ENCODE results near the gene AGPAT2.

Gene AGPAT2

DNA sequence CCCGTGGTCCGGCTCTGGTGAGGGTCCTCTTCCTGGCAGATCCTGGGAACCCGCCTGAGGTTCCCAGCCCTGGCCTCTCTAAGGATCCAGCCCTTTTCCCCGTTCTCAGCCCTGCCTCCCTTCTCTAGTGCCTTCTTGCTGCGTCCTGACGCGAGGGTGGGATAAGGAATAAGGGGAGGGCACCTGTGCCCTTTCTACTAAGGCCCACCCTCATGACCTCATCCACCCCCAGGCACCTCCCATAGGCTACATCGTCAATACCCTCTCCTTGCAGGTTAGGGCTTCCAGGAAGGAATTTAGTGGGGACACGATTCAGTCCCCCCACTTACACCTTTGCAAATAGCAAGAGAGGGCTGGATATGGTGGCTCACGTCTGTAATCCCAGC is 14.4 kb upstream of the AGPAT2 start (continued):
- TF ChIP-seq, protein P1, sequence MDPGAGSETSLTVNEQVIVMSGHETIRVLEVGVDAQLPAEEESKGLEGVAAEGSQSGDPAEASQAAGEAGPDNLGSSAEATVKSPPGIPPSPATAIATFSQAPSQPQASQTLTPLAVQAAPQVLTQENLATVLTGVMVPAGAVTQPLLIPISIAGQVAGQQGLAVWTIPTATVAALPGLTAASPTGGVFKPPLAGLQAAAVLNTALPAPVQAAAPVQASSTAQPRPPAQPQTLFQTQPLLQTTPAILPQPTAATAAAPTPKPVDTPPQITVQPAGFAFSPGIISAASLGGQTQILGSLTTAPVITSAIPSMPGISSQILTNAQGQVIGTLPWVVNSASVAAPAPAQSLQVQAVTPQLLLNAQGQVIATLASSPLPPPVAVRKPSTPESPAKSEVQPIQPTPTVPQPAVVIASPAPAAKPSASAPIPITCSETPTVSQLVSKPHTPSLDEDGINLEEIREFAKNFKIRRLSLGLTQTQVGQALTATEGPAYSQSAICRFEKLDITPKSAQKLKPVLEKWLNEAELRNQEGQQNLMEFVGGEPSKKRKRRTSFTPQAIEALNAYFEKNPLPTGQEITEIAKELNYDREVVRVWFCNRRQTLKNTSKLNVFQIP (CRISPR knock-in tag; IDR thresholded peaks at IDR 0.05; ENCODE audit: borderline replicate concordance, low read depth): no peak
- TF ChIP-seq ARNTL (CRISPR knock-in tag; IDR thresholded peaks at IDR 0.05; ENCODE audit: borderline replicate concordance, low read depth) (no peak), GLIS3 (CRISPR knock-in tag; IDR thresholded peaks at IDR 0.05) (no peak), SNAI2 (CRISPR knock-in tag; IDR thresholded peaks at IDR 0.05) (no peak), TOX (CRISPR knock-in tag; IDR thresholded peaks at IDR 0.05; ENCODE audit: borderline replicate concordance) (no peak), ZNF565 (CRISPR knock-in tag; conservative IDR thresholded peaks at IDR 0.05; ENCODE audit: low read depth) (no peak), BACH2 (CRISPR knock-in tag; IDR thresholded peaks at IDR 0.05; ENCODE audit: borderline replicate concordance) (no peak), ZFP30 (CRISPR knock-in tag; IDR thresholded peaks at IDR 0.05) (no peak), TCF4 (CRISPR knock-in tag; IDR thresholded peaks at IDR 0.05; ENCODE audit: borderline replicate concordance) (no peak)
- TF ChIP-seq, protein P2, sequence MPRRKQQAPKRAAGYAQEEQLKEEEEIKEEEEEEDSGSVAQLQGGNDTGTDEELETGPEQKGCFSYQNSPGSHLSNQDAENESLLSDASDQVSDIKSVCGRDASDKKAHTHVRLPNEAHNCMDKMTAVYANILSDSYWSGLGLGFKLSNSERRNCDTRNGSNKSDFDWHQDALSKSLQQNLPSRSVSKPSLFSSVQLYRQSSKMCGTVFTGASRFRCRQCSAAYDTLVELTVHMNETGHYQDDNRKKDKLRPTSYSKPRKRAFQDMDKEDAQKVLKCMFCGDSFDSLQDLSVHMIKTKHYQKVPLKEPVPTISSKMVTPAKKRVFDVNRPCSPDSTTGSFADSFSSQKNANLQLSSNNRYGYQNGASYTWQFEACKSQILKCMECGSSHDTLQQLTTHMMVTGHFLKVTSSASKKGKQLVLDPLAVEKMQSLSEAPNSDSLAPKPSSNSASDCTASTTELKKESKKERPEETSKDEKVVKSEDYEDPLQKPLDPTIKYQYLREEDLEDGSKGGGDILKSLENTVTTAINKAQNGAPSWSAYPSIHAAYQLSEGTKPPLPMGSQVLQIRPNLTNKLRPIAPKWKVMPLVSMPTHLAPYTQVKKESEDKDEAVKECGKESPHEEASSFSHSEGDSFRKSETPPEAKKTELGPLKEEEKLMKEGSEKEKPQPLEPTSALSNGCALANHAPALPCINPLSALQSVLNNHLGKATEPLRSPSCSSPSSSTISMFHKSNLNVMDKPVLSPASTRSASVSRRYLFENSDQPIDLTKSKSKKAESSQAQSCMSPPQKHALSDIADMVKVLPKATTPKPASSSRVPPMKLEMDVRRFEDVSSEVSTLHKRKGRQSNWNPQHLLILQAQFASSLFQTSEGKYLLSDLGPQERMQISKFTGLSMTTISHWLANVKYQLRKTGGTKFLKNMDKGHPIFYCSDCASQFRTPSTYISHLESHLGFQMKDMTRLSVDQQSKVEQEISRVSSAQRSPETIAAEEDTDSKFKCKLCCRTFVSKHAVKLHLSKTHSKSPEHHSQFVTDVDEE (CRISPR knock-in tag; IDR thresholded peaks at IDR 0.05): no peak

DNA sequence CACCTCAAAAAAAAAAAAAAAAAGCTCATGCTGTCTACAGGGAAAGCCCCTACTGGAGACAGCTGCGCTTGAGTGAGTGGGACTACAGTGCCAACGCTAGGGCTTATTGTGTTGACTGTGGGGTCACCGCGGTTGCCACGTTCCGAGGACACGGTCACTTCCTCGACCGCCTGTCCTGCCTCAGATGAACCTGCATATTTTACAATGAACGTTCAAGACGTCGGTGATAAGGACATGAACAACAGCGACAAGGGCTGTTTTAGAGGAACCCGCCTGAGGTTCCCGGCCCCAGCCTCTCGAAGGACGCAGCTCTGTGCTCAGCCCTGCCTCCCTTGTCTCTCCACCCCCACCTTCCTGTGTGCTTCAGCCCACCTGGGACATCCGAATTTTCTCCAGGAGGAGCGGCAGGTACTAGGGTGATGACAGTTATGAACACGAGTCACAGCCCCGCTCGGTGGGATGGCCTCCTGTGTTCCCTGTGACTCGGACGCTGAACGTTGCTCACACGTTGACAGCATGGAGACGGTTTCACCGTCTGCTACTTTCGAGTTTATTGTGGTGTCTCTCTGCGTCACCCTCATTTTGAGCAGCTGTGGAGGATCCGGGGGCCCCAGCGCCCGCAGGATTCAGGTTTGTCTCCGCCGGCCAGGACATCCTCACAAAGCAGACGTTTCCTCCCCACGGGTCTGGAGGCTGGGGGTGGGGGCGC is 13.9 kb upstream of the AGPAT2 start:
- TF ChIP-seq ISL1 (CRISPR knock-in tag; IDR thresholded peaks at IDR 0.05) (no peak), ESRRG (CRISPR knock-in tag; IDR thresholded peaks at IDR 0.05) (no peak), ZFP30 (CRISPR knock-in tag; IDR thresholded peaks at IDR 0.05) (no peak), ZNF8 (CRISPR knock-in tag; IDR thresholded peaks at IDR 0.05) (no peak)
- TF ChIP-seq, protein P3, sequence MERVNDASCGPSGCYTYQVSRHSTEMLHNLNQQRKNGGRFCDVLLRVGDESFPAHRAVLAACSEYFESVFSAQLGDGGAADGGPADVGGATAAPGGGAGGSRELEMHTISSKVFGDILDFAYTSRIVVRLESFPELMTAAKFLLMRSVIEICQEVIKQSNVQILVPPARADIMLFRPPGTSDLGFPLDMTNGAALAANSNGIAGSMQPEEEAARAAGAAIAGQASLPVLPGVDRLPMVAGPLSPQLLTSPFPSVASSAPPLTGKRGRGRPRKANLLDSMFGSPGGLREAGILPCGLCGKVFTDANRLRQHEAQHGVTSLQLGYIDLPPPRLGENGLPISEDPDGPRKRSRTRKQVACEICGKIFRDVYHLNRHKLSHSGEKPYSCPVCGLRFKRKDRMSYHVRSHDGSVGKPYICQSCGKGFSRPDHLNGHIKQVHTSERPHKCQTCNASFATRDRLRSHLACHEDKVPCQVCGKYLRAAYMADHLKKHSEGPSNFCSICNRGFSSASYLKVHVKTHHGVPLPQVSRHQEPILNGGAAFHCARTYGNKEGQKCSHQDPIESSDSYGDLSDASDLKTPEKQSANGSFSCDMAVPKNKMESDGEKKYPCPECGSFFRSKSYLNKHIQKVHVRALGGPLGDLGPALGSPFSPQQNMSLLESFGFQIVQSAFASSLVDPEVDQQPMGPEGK (CRISPR knock-in tag; IDR thresholded peaks at IDR 0.05; ENCODE audit: borderline replicate concordance): no peak
- TF ChIP-seq, protein P2 (CRISPR knock-in tag; IDR thresholded peaks at IDR 0.05): no peak
- no peak for ATAC-seq

DNA sequence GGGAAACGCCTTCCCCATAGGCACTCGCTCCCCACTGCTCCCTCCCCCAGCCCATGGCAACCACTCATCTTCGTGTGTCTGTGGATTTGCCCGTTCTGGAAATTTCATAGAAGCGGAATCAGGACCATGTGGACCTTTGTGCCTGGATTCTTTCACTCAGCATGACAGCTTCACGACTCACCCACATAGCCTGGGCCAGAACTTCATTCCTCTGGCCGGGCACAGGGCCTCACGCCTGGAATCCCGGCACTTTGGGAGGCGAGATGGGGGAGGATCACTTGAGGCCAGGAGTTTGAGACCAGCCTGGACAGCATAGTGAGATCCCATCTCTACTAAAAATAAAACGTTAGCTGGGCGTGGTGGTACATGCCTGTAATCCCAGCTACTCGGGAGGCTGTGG is 13.0 kb upstream of the AGPAT2 start:
- no peak for ATAC-seq
- TF ChIP-seq BACH2 (CRISPR knock-in tag; IDR thresholded peaks at IDR 0.05; ENCODE audit: borderline replicate concordance): no peak
- TF ChIP-seq PPARA (CRISPR knock-in tag; IDR thresholded peaks at IDR 0.05; ENCODE audit: borderline replicate concordance): no peak
- TF ChIP-seq, protein P4, sequence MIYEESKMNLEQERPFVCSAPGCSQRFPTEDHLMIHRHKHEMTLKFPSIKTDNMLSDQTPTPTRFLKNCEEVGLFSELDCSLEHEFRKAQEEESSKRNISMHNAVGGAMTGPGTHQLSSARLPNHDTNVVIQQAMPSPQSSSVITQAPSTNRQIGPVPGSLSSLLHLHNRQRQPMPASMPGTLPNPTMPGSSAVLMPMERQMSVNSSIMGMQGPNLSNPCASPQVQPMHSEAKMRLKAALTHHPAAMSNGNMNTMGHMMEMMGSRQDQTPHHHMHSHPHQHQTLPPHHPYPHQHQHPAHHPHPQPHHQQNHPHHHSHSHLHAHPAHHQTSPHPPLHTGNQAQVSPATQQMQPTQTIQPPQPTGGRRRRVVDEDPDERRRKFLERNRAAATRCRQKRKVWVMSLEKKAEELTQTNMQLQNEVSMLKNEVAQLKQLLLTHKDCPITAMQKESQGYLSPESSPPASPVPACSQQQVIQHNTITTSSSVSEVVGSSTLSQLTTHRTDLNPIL (CRISPR knock-in tag; IDR thresholded peaks at IDR 0.05; ENCODE audit: low read depth): no peak
- no peak for TF ChIP-seq ZNF8 (CRISPR knock-in tag; IDR thresholded peaks at IDR 0.05)
- TF ChIP-seq, protein P2 (CRISPR knock-in tag; IDR thresholded peaks at IDR 0.05): no peak
- TF ChIP-seq CSDC2 (CRISPR knock-in tag; IDR thresholded peaks at IDR 0.05): no peak
- no peak for TF ChIP-seq SNAI2 (CRISPR knock-in tag; IDR thresholded peaks at IDR 0.05)
- TF ChIP-seq ISL1 (CRISPR knock-in tag; IDR thresholded peaks at IDR 0.05): no peak
- TF ChIP-seq RARB (CRISPR knock-in tag; IDR thresholded peaks at IDR 0.05): no peak
- TF ChIP-seq, protein P1 (CRISPR knock-in tag; IDR thresholded peaks at IDR 0.05; ENCODE audit: borderline replicate concordance, low read depth): no peak
- TF ChIP-seq, protein P5, sequence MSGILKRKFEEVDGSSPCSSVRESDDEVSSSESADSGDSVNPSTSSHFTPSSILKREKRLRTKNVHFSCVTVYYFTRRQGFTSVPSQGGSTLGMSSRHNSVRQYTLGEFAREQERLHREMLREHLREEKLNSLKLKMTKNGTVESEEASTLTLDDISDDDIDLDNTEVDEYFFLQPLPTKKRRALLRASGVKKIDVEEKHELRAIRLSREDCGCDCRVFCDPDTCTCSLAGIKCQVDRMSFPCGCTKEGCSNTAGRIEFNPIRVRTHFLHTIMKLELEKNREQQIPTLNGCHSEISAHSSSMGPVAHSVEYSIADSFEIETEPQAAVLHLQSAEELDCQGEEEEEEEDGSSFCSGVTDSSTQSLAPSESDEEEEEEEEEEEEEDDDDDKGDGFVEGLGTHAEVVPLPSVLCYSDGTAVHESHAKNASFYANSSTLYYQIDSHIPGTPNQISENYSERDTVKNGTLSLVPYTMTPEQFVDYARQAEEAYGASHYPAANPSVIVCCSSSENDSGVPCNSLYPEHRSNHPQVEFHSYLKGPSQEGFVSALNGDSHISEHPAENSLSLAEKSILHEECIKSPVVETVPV (CRISPR knock-in tag; IDR thresholded peaks at IDR 0.05): no peak
- TF ChIP-seq TOX (CRISPR knock-in tag; IDR thresholded peaks at IDR 0.05; ENCODE audit: borderline replicate concordance): no peak

Measured in SK-N-SH treated with all-trans-retinoic acid at 6 μM for 48 hours (cell line).